Hematopoietic multipotent progenitor cell treated with erythropoietin and hydrocortisone succinate and interleukin-3 and kit ligand, for 15 days (in vitro differentiated cells): Measurements from ENCODE around the gene ACTL8.

Source experiments
- DNase-seq: peaks from one replicate; pipeline ENCODE4 v3.0.0-alpha.2; 2015; ENCODE audit warnings: low spot score

The ACTL8 gene

DNA sequence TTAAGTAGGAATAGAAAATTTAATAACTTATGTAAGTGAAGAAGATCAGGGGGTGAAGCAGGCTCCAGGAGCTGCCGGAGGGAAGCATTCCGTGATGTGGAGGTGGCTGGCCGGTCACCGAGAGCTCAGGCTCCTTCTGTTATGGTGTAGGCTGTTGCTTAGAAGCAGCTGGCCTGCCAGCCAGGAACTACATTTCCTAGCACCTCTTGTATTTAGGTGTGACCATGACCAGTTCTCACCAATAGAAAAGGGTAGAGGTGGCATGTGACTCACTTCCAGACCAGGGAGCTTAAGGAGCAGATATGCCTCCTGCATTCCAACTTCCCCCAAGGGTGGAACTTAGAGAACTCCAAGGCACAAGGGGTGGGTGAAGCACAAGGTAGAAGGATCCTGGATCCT is 120.7 kb downstream of the ACTL8 start:
- DNase-seq = no peak
